ENCODE data around the gene C1QL4. TPM values are rescaled to one million over a fixed set of nuclear protein-coding genes. Genes with fewer than 3 reads are reported as not detected.

Gene C1QL4
- polyA plus RNA-seq, 3 donors = not detected

- no peaks in the 10 kb centered on the region for H3K27me3 ChIP-seq (ENCODE audit: control insufficient read depth in 2 of 2, insufficient read depth in 2 of 2, low read length in 2 of 2)
- no peak for TF ChIP-seq CTCF (IDR thresholded peaks at IDR 0.05)
- Mint-ChIP-seq H3K27ac (no peak overlapping the region), H3K36me3 (peaks cover 0 to 4% of the 10 kb centered on the region in 2 donors), H3K4me3 (peak overlapping the region in 1 of 2 donors; percentile 97), H3K4me1 (peaks cover 36% of the 10 kb centered on the region), H3K27me3 (ENCODE audit: low read depth in 3 of 3) (peaks cover 0 to 2% (median 0%) of the 10 kb centered on the region in 3 donors), H3K9me3 (no peaks in the 10 kb centered on the region)
- H3K36me3 ChIP-seq (replicated peaks in 1 of 2; ENCODE audit: control insufficient read depth in 1 of 2, insufficient read depth in 2 of 2, low read length in 2 of 2) = no peaks in the 10 kb centered on the region
- H4K20me1 ChIP-seq (ENCODE audit: insufficient read depth, low read length) = no peaks in the 10 kb centered on the region
- H3K27ac ChIP-seq (ENCODE audit: low read depth in 1 of 2, low read length in 2 of 2) = no peak overlapping the region
- peaks cover 33 to 39% of the 10 kb centered on the region in 2 donors for H3K4me1 ChIP-seq (ENCODE audit: control insufficient read depth in 1 of 2, insufficient read depth in 2 of 2, low read length in 2 of 2)
- intact Hi-C loops (cut with micrococcal nuclease) = no loop called here
- no peak overlapping the region for H3K9ac ChIP-seq (ENCODE audit: insufficient read depth, low read length, poor library complexity, severe bottlenecking)
- H3K4me2 ChIP-seq (replicated peaks; ENCODE audit: extremely low read depth, low read length, poor library complexity, severe bottlenecking) = peak overlapping the region; percentile 91
- H2AFZ ChIP-seq (ENCODE audit: insufficient read depth, low read depth, low read length, poor library complexity, severe bottlenecking) = peak overlapping the region; percentile 98
- no peaks in the 10 kb centered on the region for H3K79me2 ChIP-seq (ENCODE audit: insufficient read depth, low read length)
- no peaks in the 10 kb centered on the region for H3K9me3 ChIP-seq (replicated peaks in 1 of 2; ENCODE audit: control insufficient read depth in 1 of 2, insufficient read depth in 1 of 2, low read length in 2 of 2)
- no CpG with 5 or more reads among the region's 3 CpGs for WGBS (ENCODE audit: insufficient coverage)
- DNase-seq = no peak
- H3K4me3 ChIP-seq (replicated peaks in 1 of 3; ENCODE audit: low read depth in 2 of 3, low read length in 3 of 3) = peak overlapping the region in 1 of 3 experiments; percentile 94
Observed at GRCh38 chr12:49368240-49368600, 31.2 kb upstream of the C1QL4 start.

- Histone ChIP-seq H3K9ac (ENCODE audit: insufficient read depth, low read length, poor library complexity, severe bottlenecking) (peak within 1 kb of the TSS; percentile 92), H3K79me2 (ENCODE audit: insufficient read depth, low read length) (no peaks in the 10 kb centered on the region), H3K4me1 (ENCODE audit: control insufficient read depth in 1 of 2, insufficient read depth in 2 of 2, low read length in 2 of 2) (peaks cover 33 to 39% of the 10 kb centered on the region in 2 donors), H3K36me3 (replicated peaks in 1 of 2; ENCODE audit: control insufficient read depth in 1 of 2, insufficient read depth in 2 of 2, low read length in 2 of 2) (no peaks in the 10 kb centered on the region), H3K27me3 (ENCODE audit: control insufficient read depth in 2 of 2, insufficient read depth in 2 of 2, low read length in 2 of 2) (no peaks in the 10 kb centered on the region), H3K9me3 (replicated peaks in 1 of 2; ENCODE audit: control insufficient read depth in 1 of 2, insufficient read depth in 1 of 2, low read length in 2 of 2) (no peaks in the 10 kb centered on the region), H3K4me2 (replicated peaks; ENCODE audit: extremely low read depth, low read length, poor library complexity, severe bottlenecking) (peak within 1 kb of the TSS; percentile 91), H3K27ac (ENCODE audit: low read depth in 1 of 2, low read length in 2 of 2) (peak within 1 kb of the TSS; percentile 72 to 87), H2AFZ (ENCODE audit: insufficient read depth, low read depth, low read length, poor library complexity, severe bottlenecking) (peak within 1 kb of the TSS; percentile 98), H3K4me3 (replicated peaks in 1 of 3; ENCODE audit: low read depth in 2 of 3, low read length in 3 of 3) (peak within 1 kb of the TSS; percentile 80 to 94 (median 93)), H4K20me1 (ENCODE audit: insufficient read depth, low read length) (no peaks in the 10 kb centered on the region)
- no peak for TF ChIP-seq CTCF (IDR thresholded peaks at IDR 0.05)
- Mint-ChIP-seq H3K4me3 (peak within 1 kb of the TSS; percentile 96 to 97), H3K4me1 (peaks cover 36% of the 10 kb centered on the region), H3K9me3 (no peaks in the 10 kb centered on the region), H3K27me3 (ENCODE audit: low read depth in 3 of 3) (peaks cover 0 to 2% (median 0%) of the 10 kb centered on the region in 3 donors), H3K36me3 (peaks cover 0 to under 1% of the 10 kb centered on the region in 2 donors), H3K27ac (peak within 1 kb of the TSS; percentile 82 to 96 (median 91))
- DNase-seq = peak in 1 of 3 donors; percentile 66
- under 1% methylated on average over 32 of the region's 52 CpGs for WGBS (ENCODE audit: insufficient coverage)
- intact Hi-C loops (cut with micrococcal nuclease) = no loop called here
Observed at GRCh38 chr12:49367381-49368239, 30.6 kb upstream of the C1QL4 start, which contains the start of gene SPATS2. TSS of gene SPATS2 (plus strand) at chr12:49367462. CDS start at chr12:49461013, 93,551 bp downstream.

Data from CD14-positive monocyte (primary cell).